Skeletal muscle satellite cell (primary cell): Measurements from ENCODE around the gene RGS14.
"Not testable (repeated sequence)": the region's sequence is repeated elsewhere in the genome, so short reads cannot be mapped to it uniquely, and the experiment has no call there.

ENCODE experiments used
- H3K27me3 ChIP-seq: 2 replicates; pipeline ENCODE4 v1.7.0; 2013; ENCODE audit warnings: low read length; ENCODE audit not compliant: control insufficient read depth, insufficient read depth
- H3K36me3 ChIP-seq: 2 replicates; pipeline ENCODE4 v1.7.0; 2013; ENCODE audit warnings: mild to moderate bottlenecking, control low read depth, low read length; ENCODE audit not compliant: insufficient read depth
- H3K4me1 ChIP-seq: 2 replicates; pipeline ENCODE4 v1.7.0; 2013; ENCODE audit warnings: low read length; ENCODE audit not compliant: control insufficient read depth, insufficient read depth
- H3K4me2 ChIP-seq: 2 replicates; pipeline ENCODE4 v1.7.0; 2013; ENCODE audit warnings: mild to moderate bottlenecking, low read length
- H3K4me3 ChIP-seq: 2 replicates; pipeline ENCODE4 v1.7.0; 2013; ENCODE audit warnings: low read length
- H3K9ac ChIP-seq: 2 replicates; pipeline ENCODE4 v1.7.0; 2013; ENCODE audit warnings: mild to moderate bottlenecking, low read depth, low read length, moderate library complexity
- H3K9me3 ChIP-seq: replicated peaks from 2 replicates; pipeline ENCODE4 v1.7.0; 2013; ENCODE audit warnings: mild to moderate bottlenecking, control low read depth, low read length

RGS14 gene

DNA sequence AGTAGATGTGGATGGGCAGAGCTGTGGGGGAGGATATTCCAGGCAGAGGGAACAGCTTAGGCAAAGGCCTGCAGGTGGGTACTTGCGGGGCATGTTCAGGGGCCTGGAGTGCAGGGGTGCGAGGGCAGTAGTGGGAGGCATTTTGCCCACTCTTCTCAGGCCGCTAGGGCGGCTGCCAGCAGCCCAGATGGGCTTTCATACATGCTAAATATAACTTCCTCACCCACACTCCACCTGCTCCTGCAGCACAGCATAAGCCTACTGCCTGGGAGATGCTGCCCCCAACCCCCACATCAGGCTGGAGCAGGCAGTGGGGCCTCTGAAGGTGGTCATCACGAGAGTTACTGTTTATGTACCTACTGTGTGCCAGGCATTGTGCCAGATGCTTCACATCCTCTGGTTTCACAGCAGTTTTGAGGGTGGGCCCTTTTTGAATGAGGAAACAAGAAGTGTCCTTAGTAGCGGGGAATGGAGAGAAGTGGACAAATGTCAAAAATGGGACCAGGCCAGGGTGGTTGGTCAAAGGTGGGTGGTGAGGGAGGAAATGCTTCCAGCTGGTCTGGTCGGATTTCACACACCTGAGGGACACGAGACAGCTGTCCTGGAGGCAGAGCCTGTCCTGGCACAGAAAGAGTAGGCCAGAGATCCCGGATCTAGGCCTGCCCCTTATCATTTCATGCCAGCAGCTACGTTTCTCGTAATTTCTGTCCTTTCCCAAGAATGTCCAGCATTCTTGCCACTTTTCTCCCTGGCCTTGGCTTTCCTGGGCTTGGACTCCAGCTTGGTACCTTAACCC lies 12.1 kb downstream of the RGS14 start:
- Histone ChIP-seq H3K27me3 (no peaks in the 10 kb centered on the region), H3K36me3 (no peaks in the 10 kb centered on the region), H3K9me3 (no peaks in the 10 kb centered on the region), H3K9ac (no peak overlapping the region), H3K4me1 (peaks cover 26% of the 10 kb centered on the region), H3K4me2 (no peak overlapping the region), H3K4me3 (no peak overlapping the region)

DNA sequence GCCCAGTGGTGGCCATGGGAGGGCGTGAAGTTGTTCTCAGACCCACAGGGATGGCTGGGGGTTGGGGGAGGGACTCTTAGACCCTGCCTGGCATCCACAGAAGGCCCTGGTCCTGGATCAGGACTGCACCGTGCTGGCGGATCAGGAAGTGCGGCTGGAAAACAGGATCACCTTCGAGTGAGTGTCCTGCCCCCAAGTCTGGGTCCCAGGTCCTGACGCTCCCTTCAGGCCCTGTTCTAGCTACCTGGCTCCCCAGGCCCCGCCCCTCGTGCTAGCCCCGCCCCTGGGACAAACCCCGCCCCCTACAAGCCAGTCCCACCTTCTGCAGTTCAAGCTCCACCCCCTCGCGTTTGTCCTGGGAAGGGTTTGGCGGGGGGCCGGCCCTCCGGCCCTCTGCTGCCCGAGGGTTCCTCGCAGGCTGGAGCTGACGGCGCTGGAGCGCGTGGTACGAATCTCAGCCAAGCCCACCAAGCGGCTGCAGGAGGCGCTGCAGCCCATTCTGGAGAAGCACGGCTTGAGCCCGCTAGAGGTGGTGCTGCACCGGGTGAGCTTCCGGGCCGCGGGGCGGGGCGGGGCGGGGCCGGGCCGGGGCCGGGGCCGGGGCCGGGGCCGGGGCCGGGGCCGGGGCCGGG lies 12.9 kb downstream of the RGS14 start:
- Histone ChIP-seq H3K9ac (no peak overlapping the region), H3K4me1 (peaks cover 26% of the 10 kb centered on the region), H3K9me3 (no peaks in the 10 kb centered on the region), H3K4me3 (peak overlapping the region; percentile 68), H3K4me2 (peak overlapping the region; percentile 80), H3K27me3 (no peaks in the 10 kb centered on the region), H3K36me3 (no peaks in the 10 kb centered on the region)

GRCh38 chr5:177371120-177372033 lies 13.7 kb downstream of the RGS14 start:
- Histone ChIP-seq H3K9me3 (no peaks in the 10 kb centered on the region), H3K27me3 (no peaks in the 10 kb centered on the region), H3K9ac (peak overlapping the region; percentile 58), H3K4me1 (peaks cover 26% of the 10 kb centered on the region), H3K36me3 (no peaks in the 10 kb centered on the region), H3K4me2 (peak overlapping the region; percentile 80), H3K4me3 (peak overlapping the region; percentile 68)

- Histone ChIP-seq H3K4me3 (no peak overlapping the region), H3K4me1 (peaks cover 21% of the 10 kb centered on the region), H3K36me3 (no peaks in the 10 kb centered on the region)
Observed at GRCh38 chr5:177372034-177372896, 14.5 kb downstream of the RGS14 start.

DNA sequence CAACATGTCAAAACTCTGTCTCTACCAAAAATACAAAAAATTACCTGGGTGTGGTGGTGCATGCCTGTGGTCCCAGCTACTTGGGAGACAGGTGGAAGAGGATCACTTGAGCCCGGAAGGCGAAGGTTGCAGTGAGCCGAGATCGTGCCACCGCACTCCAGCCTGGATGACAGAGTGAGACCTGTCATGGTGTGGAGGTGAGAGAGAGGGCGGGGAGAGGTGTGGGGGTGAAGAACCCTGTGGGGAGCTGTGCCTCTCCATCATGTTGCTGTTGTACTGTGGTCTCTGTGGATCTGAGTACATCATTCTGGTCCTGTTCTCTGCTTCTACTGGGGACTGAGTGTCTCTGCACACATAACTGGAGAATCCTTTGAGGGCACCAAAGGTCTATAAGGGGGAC lies 15.2 kb downstream of the RGS14 start:
- H3K4me2 ChIP-seq: no peak overlapping the region
- H3K9me3 ChIP-seq: no peaks in the 10 kb centered on the region
- no peak overlapping the region for H3K9ac ChIP-seq
- H3K27me3 ChIP-seq: no peaks in the 10 kb centered on the region
- H3K4me1 ChIP-seq: peaks cover 16% of the 10 kb centered on the region
- H3K36me3 ChIP-seq: no peaks in the 10 kb centered on the region
- H3K4me3 ChIP-seq: no peak overlapping the region

More at GRCh38 chr5:177372034-177372896, 14.5 kb downstream of the RGS14 start:
- no peaks in the 10 kb centered on the region for H3K27me3 ChIP-seq
- H3K4me2 ChIP-seq: peak overlapping the region; percentile 80
- H3K9me3 ChIP-seq: no peaks in the 10 kb centered on the region
- H3K9ac ChIP-seq: no peak overlapping the region

GRCh38 chr5:177373806-177374205 lies 16.1 kb downstream of the RGS14 start:
- Histone ChIP-seq H3K9me3 (no peaks in the 10 kb centered on the region), H3K4me2 (no peak overlapping the region), H3K27me3 (no peaks in the 10 kb centered on the region), H3K36me3 (no peaks in the 10 kb centered on the region), H3K9ac (no peak overlapping the region), H3K4me3 (no peak overlapping the region), H3K4me1 (peaks cover 16% of the 10 kb centered on the region)

DNA sequence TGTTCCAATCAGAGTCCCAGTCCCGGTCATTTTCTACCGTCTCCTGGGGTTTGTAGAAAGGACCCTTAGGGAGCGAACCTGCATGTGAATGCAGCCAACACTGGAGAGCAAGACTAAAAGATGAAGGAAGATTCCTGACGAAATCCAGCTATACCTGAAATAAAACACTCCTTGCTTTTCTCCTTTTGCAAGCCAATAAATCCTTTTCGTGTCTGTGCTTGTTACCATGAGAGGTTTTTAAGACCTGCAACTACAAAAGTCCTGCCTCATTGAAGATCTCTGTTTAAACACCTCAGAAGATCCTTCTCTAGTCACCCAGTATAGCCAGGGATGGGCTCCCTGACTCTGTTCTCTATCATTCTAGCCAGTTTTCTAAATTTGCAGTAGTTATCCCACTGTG lies 16.5 kb downstream of the RGS14 start:
- no peaks in the 10 kb centered on the region for H3K9me3 ChIP-seq
- no peaks in the 10 kb centered on the region for H3K36me3 ChIP-seq
- H3K4me2 ChIP-seq: no peak overlapping the region
- no peak overlapping the region for H3K9ac ChIP-seq
- peaks cover 17% of the 10 kb centered on the region for H3K4me1 ChIP-seq
- no peak overlapping the region for H3K4me3 ChIP-seq
- no peaks in the 10 kb centered on the region for H3K27me3 ChIP-seq

GRCh38 chr5:177375516-177375915 lies 17.8 kb downstream of the RGS14 start:
- H3K9me3 ChIP-seq, H3K9ac ChIP-seq, H3K27me3 ChIP-seq, H3K36me3 ChIP-seq, H3K4me2 ChIP-seq, H3K4me3 ChIP-seq: not testable (repeated sequence)
- peaks cover 22% of the 10 kb centered on the region for H3K4me1 ChIP-seq

- peaks cover 21% of the 10 kb centered on the region for H3K4me1 ChIP-seq
- H3K9me3 ChIP-seq: no peaks in the 10 kb centered on the region
- H3K27me3 ChIP-seq: peaks cover 4% of the 10 kb centered on the region
Observed at GRCh38 chr5:177376107-177376506, 18.4 kb downstream of the RGS14 start.

GRCh38 chr5:177377851-177378776 lies 20.4 kb downstream of the RGS14 start:
- Histone ChIP-seq H3K4me1 (peaks cover 6% of the 10 kb centered on the region), H3K36me3 (no peaks in the 10 kb centered on the region), H3K27me3 (peaks cover 8% of the 10 kb centered on the region), H3K9me3 (no peaks in the 10 kb centered on the region), H3K4me2 (no peak overlapping the region), H3K9ac (no peak overlapping the region), H3K4me3 (no peak overlapping the region)

More at GRCh38 chr5:177376107-177376506, 18.4 kb downstream of the RGS14 start:
- Histone ChIP-seq H3K9ac (no peak overlapping the region), H3K4me2 (no peak overlapping the region), H3K36me3 (no peaks in the 10 kb centered on the region), H3K4me3 (no peak overlapping the region)
